ENCODE measurements around the gene SND1.

DNA sequence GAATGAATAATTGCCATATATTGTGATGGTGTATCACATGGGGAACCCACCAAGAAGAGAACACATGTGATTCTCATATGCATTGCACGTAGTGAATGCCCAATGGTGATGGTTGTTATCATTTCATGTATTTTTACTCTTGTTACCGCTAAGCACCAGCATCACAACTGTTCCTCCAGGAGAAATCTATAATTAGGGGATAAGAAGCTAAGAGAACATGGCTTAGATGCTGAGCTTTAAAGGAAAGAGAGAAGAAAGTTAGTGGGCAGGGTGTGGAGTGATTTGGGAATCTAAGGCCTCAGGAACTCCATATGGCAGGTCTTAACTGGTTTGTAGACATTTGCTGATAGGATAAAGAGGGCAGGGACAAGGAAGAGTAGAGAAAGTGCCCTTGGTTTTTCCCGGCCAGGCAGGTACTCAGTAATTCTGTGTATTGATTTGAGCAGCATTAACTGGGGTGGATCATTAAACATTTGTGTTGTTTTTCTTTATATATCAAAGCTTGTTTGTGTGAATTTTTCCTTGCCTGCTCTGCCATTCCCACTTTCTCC is 233.3 kb downstream of the SND1 start:
- TF ChIP-seq, protein P1, sequence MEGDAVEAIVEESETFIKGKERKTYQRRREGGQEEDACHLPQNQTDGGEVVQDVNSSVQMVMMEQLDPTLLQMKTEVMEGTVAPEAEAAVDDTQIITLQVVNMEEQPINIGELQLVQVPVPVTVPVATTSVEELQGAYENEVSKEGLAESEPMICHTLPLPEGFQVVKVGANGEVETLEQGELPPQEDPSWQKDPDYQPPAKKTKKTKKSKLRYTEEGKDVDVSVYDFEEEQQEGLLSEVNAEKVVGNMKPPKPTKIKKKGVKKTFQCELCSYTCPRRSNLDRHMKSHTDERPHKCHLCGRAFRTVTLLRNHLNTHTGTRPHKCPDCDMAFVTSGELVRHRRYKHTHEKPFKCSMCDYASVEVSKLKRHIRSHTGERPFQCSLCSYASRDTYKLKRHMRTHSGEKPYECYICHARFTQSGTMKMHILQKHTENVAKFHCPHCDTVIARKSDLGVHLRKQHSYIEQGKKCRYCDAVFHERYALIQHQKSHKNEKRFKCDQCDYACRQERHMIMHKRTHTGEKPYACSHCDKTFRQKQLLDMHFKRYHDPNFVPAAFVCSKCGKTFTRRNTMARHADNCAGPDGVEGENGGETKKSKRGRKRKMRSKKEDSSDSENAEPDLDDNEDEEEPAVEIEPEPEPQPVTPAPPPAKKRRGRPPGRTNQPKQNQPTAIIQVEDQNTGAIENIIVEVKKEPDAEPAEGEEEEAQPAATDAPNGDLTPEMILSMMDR (IDR thresholded peaks at IDR 0.05; ENCODE audit: low read depth, low read length, missing input control), result no peak
- TF ChIP-seq, protein P2, sequence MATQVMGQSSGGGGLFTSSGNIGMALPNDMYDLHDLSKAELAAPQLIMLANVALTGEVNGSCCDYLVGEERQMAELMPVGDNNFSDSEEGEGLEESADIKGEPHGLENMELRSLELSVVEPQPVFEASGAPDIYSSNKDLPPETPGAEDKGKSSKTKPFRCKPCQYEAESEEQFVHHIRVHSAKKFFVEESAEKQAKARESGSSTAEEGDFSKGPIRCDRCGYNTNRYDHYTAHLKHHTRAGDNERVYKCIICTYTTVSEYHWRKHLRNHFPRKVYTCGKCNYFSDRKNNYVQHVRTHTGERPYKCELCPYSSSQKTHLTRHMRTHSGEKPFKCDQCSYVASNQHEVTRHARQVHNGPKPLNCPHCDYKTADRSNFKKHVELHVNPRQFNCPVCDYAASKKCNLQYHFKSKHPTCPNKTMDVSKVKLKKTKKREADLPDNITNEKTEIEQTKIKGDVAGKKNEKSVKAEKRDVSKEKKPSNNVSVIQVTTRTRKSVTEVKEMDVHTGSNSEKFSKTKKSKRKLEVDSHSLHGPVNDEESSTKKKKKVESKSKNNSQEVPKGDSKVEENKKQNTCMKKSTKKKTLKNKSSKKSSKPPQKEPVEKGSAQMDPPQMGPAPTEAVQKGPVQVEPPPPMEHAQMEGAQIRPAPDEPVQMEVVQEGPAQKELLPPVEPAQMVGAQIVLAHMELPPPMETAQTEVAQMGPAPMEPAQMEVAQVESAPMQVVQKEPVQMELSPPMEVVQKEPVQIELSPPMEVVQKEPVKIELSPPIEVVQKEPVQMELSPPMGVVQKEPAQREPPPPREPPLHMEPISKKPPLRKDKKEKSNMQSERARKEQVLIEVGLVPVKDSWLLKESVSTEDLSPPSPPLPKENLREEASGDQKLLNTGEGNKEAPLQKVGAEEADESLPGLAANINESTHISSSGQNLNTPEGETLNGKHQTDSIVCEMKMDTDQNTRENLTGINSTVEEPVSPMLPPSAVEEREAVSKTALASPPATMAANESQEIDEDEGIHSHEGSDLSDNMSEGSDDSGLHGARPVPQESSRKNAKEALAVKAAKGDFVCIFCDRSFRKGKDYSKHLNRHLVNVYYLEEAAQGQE (IDR thresholded peaks at IDR 0.05), result no peak
- no peak for TF ChIP-seq SP1 (IDR thresholded peaks at IDR 0.05)
- TF ChIP-seq FOXA2 (IDR thresholded peaks at IDR 0.05), result no peak
- no peak for TF ChIP-seq HNF4G (IDR thresholded peaks at IDR 0.05)
- no peak for TF ChIP-seq GABPA (IDR thresholded peaks at IDR 0.05 in 1 of 2, conservative IDR thresholded peaks at IDR 0.05 in 1 of 2)
- no peak for TF ChIP-seq TAF1 (conservative IDR thresholded peaks at IDR 0.05)
- no peak for TF ChIP-seq RAD21 (IDR thresholded peaks at IDR 0.05)

Data from liver (tissue), 3 donors.